ENCODE measurements around the gene KLHL6.
"Not testable (repeated sequence)": the region's sequence is repeated elsewhere in the genome, so short reads cannot be mapped to it uniquely, and the experiment has no call there.

The KLHL6 gene

GRCh38 chr3:183481582-183481981 is 73.9 kb downstream of the KLHL6 start:
- no peak overlapping the region for H3K4me3 ChIP-seq (ENCODE audit: low read depth, low read length)
- no peak for TF ChIP-seq CTCF (IDR thresholded peaks at IDR 0.05; ENCODE audit: low read depth, low read length)

GRCh38 chr3:183478501-183478900 is 77.0 kb downstream of the KLHL6 start:
- TF ChIP-seq CTCF (IDR thresholded peaks at IDR 0.05; ENCODE audit: low read depth, low read length) = no peak
- H3K4me3 ChIP-seq (ENCODE audit: low read depth, low read length) = no peak overlapping the region

GRCh38 chr3:183477801-183478456 is 77.6 kb downstream of the KLHL6 start:
- H3K4me3 ChIP-seq (ENCODE audit: low read depth, low read length) = no peak overlapping the region
- TF ChIP-seq CTCF (IDR thresholded peaks at IDR 0.05; ENCODE audit: low read depth, low read length) = no peak

GRCh38 chr3:183475764-183476162 is 79.7 kb downstream of the KLHL6 start:
- H3K4me3 ChIP-seq (ENCODE audit: low read depth, low read length) = not testable (repeated sequence)

- TF ChIP-seq CTCF (IDR thresholded peaks at IDR 0.05; ENCODE audit: low read depth, low read length) = no peak
- no peak overlapping the region for H3K4me3 ChIP-seq (ENCODE audit: low read depth, low read length)
These were observed 80.3 kb downstream of the KLHL6 start for GRCh38 chr3:183475016-183475763.

GRCh38 chr3:183473969-183474368 is 81.5 kb downstream of the KLHL6 start:
- no peak overlapping the region for H3K4me3 ChIP-seq (ENCODE audit: low read depth, low read length)
- no peak for TF ChIP-seq CTCF (IDR thresholded peaks at IDR 0.05; ENCODE audit: low read depth, low read length)

- no peak for TF ChIP-seq CTCF (IDR thresholded peaks at IDR 0.05; ENCODE audit: low read depth, low read length)
- H3K4me3 ChIP-seq (ENCODE audit: low read depth, low read length) = no peak overlapping the region
These were observed 83.4 kb downstream of the KLHL6 start for GRCh38 chr3:183472155-183472554.

Data from WI38 (cell line).